ENCODE measurements around the gene CTNNA2.

DNA sequence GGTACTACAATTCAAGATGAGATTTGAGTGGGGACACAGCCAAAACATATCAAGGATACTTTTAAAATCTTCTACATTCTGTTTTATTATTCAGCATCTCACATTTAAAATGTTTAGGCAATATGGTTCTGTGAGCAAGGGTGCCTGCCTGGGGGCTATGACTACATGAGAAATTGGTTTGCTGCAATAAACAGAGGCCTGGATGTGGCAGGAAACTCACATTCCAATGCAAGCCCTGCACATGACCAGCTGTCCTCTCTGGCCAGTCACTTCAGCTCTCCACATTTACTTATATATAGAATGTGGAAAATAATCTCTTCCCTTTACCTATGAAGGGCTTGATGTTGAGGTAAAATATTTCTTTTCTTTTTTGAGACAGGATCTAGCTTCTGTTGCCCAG is 598.3 kb downstream of the CTNNA2 start:
- TF ChIP-seq EP300 (IDR thresholded peaks at IDR 0.05): no peak
- TF ChIP-seq NR3C1 (IDR thresholded peaks at IDR 0.05): no peak
- TF ChIP-seq KDM1A (IDR thresholded peaks at IDR 0.05; ENCODE audit: low read depth): no peak
- TF ChIP-seq, protein P1, sequence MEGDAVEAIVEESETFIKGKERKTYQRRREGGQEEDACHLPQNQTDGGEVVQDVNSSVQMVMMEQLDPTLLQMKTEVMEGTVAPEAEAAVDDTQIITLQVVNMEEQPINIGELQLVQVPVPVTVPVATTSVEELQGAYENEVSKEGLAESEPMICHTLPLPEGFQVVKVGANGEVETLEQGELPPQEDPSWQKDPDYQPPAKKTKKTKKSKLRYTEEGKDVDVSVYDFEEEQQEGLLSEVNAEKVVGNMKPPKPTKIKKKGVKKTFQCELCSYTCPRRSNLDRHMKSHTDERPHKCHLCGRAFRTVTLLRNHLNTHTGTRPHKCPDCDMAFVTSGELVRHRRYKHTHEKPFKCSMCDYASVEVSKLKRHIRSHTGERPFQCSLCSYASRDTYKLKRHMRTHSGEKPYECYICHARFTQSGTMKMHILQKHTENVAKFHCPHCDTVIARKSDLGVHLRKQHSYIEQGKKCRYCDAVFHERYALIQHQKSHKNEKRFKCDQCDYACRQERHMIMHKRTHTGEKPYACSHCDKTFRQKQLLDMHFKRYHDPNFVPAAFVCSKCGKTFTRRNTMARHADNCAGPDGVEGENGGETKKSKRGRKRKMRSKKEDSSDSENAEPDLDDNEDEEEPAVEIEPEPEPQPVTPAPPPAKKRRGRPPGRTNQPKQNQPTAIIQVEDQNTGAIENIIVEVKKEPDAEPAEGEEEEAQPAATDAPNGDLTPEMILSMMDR (IDR thresholded peaks at IDR 0.05): no peak
- TF ChIP-seq ESRRA (IDR thresholded peaks at IDR 0.05; ENCODE audit: borderline replicate concordance, low read length): no peak
- no peak for TF ChIP-seq HDAC2 (IDR thresholded peaks at IDR 0.05)
- TF ChIP-seq, protein P2, sequence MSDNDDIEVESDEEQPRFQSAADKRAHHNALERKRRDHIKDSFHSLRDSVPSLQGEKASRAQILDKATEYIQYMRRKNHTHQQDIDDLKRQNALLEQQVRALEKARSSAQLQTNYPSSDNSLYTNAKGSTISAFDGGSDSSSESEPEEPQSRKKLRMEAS (IDR thresholded peaks at IDR 0.05): no peak
- TF ChIP-seq, protein P3, sequence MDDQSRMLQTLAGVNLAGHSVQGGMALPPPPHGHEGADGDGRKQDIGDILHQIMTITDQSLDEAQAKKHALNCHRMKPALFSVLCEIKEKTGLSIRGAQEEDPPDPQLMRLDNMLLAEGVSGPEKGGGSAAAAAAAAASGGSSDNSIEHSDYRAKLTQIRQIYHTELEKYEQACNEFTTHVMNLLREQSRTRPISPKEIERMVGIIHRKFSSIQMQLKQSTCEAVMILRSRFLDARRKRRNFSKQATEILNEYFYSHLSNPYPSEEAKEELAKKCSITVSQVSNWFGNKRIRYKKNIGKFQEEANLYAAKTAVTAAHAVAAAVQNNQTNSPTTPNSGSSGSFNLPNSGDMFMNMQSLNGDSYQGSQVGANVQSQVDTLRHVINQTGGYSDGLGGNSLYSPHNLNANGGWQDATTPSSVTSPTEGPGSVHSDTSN (IDR thresholded peaks at IDR 0.05): no peak
- TF ChIP-seq RFX5 (IDR thresholded peaks at IDR 0.05): no peak
- no peak for TF ChIP-seq JUNB (IDR thresholded peaks at IDR 0.05)
- TF ChIP-seq, protein P4, sequence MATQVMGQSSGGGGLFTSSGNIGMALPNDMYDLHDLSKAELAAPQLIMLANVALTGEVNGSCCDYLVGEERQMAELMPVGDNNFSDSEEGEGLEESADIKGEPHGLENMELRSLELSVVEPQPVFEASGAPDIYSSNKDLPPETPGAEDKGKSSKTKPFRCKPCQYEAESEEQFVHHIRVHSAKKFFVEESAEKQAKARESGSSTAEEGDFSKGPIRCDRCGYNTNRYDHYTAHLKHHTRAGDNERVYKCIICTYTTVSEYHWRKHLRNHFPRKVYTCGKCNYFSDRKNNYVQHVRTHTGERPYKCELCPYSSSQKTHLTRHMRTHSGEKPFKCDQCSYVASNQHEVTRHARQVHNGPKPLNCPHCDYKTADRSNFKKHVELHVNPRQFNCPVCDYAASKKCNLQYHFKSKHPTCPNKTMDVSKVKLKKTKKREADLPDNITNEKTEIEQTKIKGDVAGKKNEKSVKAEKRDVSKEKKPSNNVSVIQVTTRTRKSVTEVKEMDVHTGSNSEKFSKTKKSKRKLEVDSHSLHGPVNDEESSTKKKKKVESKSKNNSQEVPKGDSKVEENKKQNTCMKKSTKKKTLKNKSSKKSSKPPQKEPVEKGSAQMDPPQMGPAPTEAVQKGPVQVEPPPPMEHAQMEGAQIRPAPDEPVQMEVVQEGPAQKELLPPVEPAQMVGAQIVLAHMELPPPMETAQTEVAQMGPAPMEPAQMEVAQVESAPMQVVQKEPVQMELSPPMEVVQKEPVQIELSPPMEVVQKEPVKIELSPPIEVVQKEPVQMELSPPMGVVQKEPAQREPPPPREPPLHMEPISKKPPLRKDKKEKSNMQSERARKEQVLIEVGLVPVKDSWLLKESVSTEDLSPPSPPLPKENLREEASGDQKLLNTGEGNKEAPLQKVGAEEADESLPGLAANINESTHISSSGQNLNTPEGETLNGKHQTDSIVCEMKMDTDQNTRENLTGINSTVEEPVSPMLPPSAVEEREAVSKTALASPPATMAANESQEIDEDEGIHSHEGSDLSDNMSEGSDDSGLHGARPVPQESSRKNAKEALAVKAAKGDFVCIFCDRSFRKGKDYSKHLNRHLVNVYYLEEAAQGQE (IDR thresholded peaks at IDR 0.05): no peak

All from A549 (cell line).